Endometrium (tissue), 2 donors: ENCODE data around the gene MED15.
"Not testable (repeated sequence)": the region's sequence is repeated elsewhere in the genome, so short reads cannot be mapped to it uniquely, and the experiment has no call there.

ENCODE experiments used
- FAIRE-seq: peaks from 2 replicates; lab custom pipeline; 2012; peaks lifted over from hg19 to GRCh38; lab: Jason Lieb, UNC
- donor health status: control.
- donor health status: control.

Gene MED15

GRCh38 chr22:20531404-20532201 is 24.2 kb downstream of the MED15 start:
- no peak for FAIRE-seq

GRCh38 chr22:20532256-20532993 is 25.0 kb downstream of the MED15 start:
- FAIRE-seq: no peak

DNA sequence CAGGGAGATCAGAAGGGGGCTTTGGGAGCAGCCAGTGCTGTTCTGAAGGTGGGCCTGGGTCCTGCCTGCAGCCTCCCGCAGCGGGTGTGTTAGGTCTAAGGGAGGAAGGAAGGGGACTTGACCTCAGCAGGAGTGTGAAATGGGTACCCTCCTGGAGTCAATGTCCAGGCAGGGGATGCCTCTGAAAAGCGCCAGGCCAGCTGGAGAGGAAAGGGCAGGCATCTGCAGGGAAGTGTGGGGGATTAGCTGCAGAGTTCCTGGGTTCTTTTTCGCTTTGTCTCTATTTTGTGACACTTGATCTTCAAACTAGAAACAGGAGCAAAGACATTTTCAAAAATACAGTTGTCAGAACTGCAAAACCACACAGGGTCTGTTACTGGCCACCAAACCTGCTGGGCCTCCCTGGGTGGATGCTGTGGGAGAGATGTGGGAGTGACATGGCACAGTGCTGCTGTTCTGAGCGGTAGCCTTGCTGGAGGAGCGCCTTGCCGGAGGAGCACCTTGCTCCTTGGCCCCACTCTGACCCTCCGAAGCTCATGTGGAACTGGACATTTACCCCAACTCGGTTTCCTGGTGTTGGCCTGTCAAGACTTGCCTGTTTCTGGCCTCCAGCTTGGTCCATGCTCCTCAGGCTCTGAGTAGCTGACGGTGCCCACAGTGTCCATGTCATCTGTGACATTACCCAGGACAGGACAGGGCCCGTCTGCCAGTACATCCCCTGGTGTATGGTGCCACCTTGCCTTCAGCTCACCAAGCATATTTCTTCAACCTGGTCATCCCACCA is 25.9 kb downstream of the MED15 start:
- no peak for FAIRE-seq

DNA sequence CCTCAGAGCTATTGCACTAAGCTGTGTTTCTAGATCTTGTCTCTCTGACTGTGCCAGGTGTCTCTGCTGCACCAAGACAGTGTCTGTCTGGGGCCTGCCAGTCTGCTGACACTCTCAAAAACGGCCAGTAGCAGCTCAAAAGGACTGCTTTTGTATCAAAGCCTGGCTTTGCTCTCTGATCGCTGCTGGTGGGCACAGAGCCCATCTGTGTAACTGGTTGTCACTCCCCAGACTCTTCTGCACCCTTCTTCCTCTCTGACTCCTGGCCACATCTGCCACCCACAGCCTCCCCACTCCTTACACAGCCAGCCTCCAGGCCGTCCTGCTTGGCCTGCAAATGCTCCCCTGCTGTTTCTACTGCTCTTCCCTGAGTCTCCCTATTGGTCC is 26.5 kb downstream of the MED15 start:
- FAIRE-seq: no peak

DNA sequence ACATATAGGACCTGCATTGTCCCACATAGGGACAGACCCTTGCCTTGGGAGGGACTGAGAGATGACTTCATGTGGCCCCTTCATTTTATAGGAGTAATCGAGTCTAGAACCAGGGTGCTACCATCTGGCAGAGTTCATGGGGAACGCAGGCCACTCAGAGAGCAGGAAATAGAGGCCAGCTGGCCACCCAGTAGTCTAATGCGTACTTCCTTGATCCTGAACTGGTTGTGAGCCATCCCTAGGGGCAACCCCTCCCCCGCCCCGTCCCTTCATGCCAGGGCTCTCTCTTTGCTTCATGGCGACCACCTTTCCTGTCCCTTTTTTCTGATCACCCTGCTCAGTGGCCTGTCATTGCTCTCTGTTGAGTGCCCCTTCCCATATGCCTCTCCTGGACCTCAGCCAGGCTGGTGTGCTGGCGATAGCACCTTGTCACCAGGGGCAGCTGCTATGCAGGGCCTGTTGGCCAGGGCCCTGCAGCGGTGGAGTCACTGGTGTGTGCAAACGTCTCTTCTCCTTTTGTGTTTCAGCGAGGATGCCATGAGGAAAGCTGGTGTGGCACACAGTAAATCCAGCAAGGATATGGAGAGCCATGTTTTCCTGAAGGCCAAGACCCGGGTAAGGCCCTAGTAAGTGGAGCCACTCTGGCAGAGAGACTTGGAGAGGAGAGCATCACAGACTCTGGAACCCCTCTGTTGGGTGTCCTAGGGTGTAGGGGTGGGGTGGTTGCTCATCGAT is 29.3 kb downstream of the MED15 start:
- no peak for FAIRE-seq

- FAIRE-seq: no peak
Measured at GRCh38 chr22:20537325-20537756, 29.9 kb downstream of the MED15 start.

GRCh38 chr22:20537983-20538382 is 30.6 kb downstream of the MED15 start:
- FAIRE-seq: no peak

DNA sequence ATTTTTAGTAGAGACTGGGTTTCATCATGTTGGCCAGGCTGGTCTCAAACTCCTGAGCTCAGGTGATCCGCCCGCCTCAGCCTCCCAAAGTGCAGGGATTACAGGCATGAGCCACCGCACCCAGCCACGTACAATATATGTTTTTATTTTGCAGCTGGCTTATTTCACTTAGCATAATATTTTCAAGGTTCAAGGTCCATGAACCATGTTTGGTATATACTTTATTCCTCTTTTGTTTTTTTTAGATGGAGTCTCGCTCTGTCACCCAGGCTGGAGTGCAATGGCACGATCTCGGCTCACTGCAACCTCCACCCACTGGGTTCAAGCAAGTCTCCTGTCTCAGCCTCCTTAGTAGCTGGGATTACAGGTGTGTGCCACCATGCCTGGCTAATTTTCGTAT is 31.5 kb downstream of the MED15 start:
- FAIRE-seq: not testable (repeated sequence)

DNA sequence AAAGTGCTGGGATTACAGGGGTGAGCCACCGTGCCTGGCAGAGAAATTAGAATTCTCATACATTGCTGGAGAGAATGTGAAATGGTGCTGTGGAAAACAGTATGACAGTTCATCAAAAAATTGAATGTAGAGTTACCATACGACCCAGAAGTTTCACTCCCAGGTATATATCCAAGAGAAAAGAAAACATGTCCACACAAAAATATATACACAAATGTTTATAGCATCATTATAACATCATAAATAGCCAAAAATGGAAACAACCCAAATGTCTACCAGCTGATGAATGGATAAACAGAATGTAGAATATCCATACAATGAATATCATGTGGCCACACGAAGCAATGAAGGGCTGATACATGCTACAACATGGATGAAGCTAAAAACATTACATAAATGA is 34.6 kb downstream of the MED15 start:
- FAIRE-seq: no peak

DNA sequence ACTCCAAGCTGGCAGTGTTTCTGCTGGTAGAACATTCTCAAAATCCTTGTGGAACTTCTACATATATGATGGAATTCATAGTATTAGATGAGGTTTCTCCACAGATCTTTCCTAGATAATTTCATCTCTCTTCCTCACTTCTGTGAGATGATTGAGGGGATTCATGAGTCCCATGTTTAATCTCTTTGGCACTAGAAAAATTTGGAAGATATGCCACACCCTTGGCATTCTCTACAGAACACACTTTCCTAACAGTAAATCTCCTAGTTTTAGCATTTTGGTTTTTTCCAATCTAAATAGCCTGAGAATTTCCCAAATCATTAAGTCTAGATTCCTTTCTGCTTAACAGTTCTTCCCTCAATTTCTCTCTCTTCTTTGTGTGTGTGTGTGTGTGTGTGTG is 35.3 kb downstream of the MED15 start:
- no peak for FAIRE-seq

DNA sequence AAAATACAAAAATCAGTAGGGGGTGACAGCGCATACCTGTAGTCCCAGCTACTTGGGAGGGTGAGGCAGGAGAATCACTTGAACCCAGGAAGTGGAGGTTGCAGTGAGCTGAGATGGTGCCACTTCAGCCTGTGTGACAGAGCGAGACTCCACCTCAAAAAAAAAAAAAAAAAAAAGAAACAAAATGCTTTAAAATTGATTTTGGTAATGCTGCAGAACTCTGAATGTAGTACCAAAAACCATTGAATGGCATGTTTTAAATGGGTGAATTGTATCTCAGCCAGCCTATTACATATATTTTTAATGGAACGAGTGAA is 37.9 kb downstream of the MED15 start:
- not testable (repeated sequence) for FAIRE-seq

GRCh38 chr22:20545681-20546521 is 38.5 kb downstream of the MED15 start:
- FAIRE-seq: no peak

- FAIRE-seq: no peak
Measured at GRCh38 chr22:20546541-20546950, 39.1 kb downstream of the MED15 start.

- FAIRE-seq: no peak
Measured at GRCh38 chr22:20547029-20547428, 39.6 kb downstream of the MED15 start.

GRCh38 chr22:20548806-20549205 is 41.4 kb downstream of the MED15 start:
- FAIRE-seq: no peak

- FAIRE-seq: no peak
Measured at GRCh38 chr22:20549232-20549841, 41.9 kb downstream of the MED15 start.

DNA sequence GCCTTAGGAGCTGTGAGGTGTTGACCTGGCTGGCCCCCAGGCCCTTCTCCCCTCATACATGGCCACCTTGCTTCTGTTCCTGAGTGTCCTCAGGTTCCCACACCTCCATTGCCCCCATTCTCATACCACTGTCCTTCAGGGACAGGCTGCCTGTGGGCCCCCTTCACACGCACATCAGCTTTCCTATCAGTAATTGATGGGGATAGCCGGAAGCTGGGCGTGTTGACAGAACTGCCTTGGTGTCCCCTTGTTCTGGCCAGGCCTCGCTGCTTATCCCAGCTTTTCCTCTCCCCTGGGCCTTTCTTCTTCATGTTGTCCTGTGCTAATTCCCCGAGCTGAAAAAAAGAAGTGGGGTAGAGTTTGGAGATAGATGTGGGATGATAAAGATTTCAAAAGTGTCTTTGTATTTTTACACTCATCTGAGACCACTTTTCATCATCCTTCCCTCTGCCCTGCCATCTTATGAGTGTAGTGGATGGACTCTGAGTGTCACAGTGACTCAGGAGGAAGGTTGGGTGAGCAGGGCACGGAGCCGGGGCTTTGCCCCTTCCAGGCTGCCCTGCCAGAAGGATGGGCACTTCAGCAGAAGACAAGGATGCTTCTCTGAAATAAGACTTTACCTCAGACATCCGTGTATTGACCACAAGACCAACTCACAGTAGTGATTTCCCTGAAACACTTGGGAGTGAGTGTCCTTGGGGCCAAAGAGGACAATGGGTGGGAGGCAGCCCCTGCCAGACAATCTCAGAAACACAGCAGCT is 42.8 kb downstream of the MED15 start:
- no peak for FAIRE-seq

- FAIRE-seq: no peak
Measured at GRCh38 chr22:20550851-20551744, 43.7 kb downstream of the MED15 start.
